Stimulated activated CD4-positive, alpha-beta T cell treated with anti-CD3 and anti-CD28 coated beads, Interleukin-1b, Interleukin-23, amount 100 ng/mL, for 48 hours (primary cell): Measurements from ENCODE around the gene LASP1NB.
"Not testable (repeated sequence)": the region's sequence is repeated elsewhere in the genome, so short reads cannot be mapped to it uniquely, and the experiment has no call there.

Experiments
- DNase-seq: peaks from one replicate; pipeline ENCODE4 v3.0.0-alpha.2; 2020

LASP1NB gene

GRCh38 chr17:38897671-38898290, 27.6 kb upstream of the LASP1NB start:
- no peak for DNase-seq

GRCh38 chr17:38898291-38898679, 27.1 kb upstream of the LASP1NB start:
- DNase-seq: peak; percentile 39

GRCh38 chr17:38898812-38899348, 26.5 kb upstream of the LASP1NB start:
- peak; percentile 91 for DNase-seq

- no peak for DNase-seq
These were observed 26.0 kb upstream of the LASP1NB start for GRCh38 chr17:38899421-38899820.

- no peak for DNase-seq
These were observed 24.3 kb upstream of the LASP1NB start for GRCh38 chr17:38900978-38901656.

GRCh38 chr17:38903404-38903803, 22.0 kb upstream of the LASP1NB start:
- DNase-seq: no peak

GRCh38 chr17:38904892-38905291, 20.5 kb upstream of the LASP1NB start:
- no peak for DNase-seq

GRCh38 chr17:38905375-38905774, 20.0 kb upstream of the LASP1NB start:
- DNase-seq: no peak

GRCh38 chr17:38906460-38907228, 18.8 kb upstream of the LASP1NB start:
- no peak for DNase-seq

GRCh38 chr17:38907930-38908675, 17.3 kb upstream of the LASP1NB start:
- DNase-seq: no peak

GRCh38 chr17:38908676-38909181, 16.7 kb upstream of the LASP1NB start:
- DNase-seq: no peak

GRCh38 chr17:38910325-38910724, 15.1 kb upstream of the LASP1NB start:
- no peak for DNase-seq

GRCh38 chr17:38911081-38911730, 14.2 kb upstream of the LASP1NB start:
- no peak for DNase-seq

- DNase-seq: not testable (repeated sequence)
These were observed 13.7 kb upstream of the LASP1NB start for GRCh38 chr17:38911731-38912081.

- DNase-seq: no peak
These were observed 13.1 kb upstream of the LASP1NB start for GRCh38 chr17:38912221-38912813.

GRCh38 chr17:38914741-38915638, 10.4 kb upstream of the LASP1NB start:
- no peak for DNase-seq

- DNase-seq: no peak
These were observed 9.8 kb upstream of the LASP1NB start for GRCh38 chr17:38915639-38915995.

GRCh38 chr17:38916771-38917170, 8.6 kb upstream of the LASP1NB start:
- DNase-seq: no peak

GRCh38 chr17:38917259-38917658, 8.2 kb upstream of the LASP1NB start:
- no peak for DNase-seq

- no peak for DNase-seq
These were observed 7.1 kb upstream of the LASP1NB start for GRCh38 chr17:38918129-38918913.
